Endothelial cell of umbilical vein (primary cell): ENCODE results near the gene CEP95. TPM values are rescaled to one million over a fixed set of nuclear protein-coding genes. Genes with fewer than 3 reads are reported as not detected.

ENCODE experiments used
- BruUV-seq: library from RNA; stranded (reverse); fragments of 400-500 nt; replicated peaks from 2 replicates; lab custom pipeline; 2021; lab: Mats Ljungman, UMichigan
- CTCF ChIA-PET: fragments of 300-600, 350-600 bp; sonication (Branson Sonifier 250); formaldehyde crosslinking; loops from one replicate; lab custom pipeline; 2021; ENCODE audit warnings: antibody characterized with exemption, inconsistent platforms; lab: Charles Lee
- POLR2A ChIA-PET: fragments of 300-600, 350-600 bp; sonication (Branson Sonifier 250); formaldehyde crosslinking; loops from one replicate; lab custom pipeline; 2021; ENCODE audit warnings: antibody characterized with exemption, inconsistent platforms; lab: Charles Lee
- DNase-seq: peaks from one replicate; pipeline ENCODE4 v3.0.0-alpha.2; 2011; ENCODE audit warnings: low read depth, low spot score
- FAIRE-seq: peaks from 2 replicates; lab custom pipeline; 2011; peaks lifted over from hg19 to GRCh38; lab: Jason Lieb, UNC
- H2AFZ ChIP-seq: 2 replicates; pipeline ENCODE4 v1.6.0; 2012; ENCODE audit warnings: low read depth, low read length, control low read depth, inconsistent platforms
- H3K27ac ChIP-seq: 2 replicates; pipeline ENCODE4 v1.5.1; 2011; ENCODE audit warnings: low read depth, mild to moderate bottlenecking, control low read depth, low read length, moderate library complexity; ENCODE audit not compliant: insufficient read depth
- H3K27me3 ChIP-seq, 2 experiments: 2 replicates each; pipeline versions ENCODE4 v1.6.0 to v1.6.1; 2011; ENCODE audit warnings: low read length in 2 of 2, mixed read lengths in 1 of 2; ENCODE audit not compliant: control insufficient read depth in 2 of 2, insufficient read depth in 2 of 2
- H3K36me3 ChIP-seq, 2 experiments: 2 replicates in 1 of 2; 3 replicates in 1 of 2; pipeline ENCODE4 v1.5.1; 2011; ENCODE audit warnings: low read length in 2 of 2, mild to moderate bottlenecking in 1 of 2, moderate library complexity in 1 of 2; ENCODE audit not compliant: control insufficient read depth in 2 of 2, insufficient read depth in 2 of 2; ENCODE audit errors: extremely low read depth in 1 of 2
- H3K4me1 ChIP-seq: 3 replicates; pipeline ENCODE4 v1.5.1; 2011; ENCODE audit warnings: mild to moderate bottlenecking, low read length; ENCODE audit not compliant: control insufficient read depth, insufficient read depth; ENCODE audit errors: extremely low read depth
- H3K4me2 ChIP-seq: 2 replicates; pipeline ENCODE4 v1.6.1; 2011; ENCODE audit warnings: low read length, control low read depth, mixed read lengths; ENCODE audit not compliant: insufficient read depth
- H3K4me3 ChIP-seq, 3 experiments: fragments of 200-600 bp in 1 of 3; sonication (generic), shearing (Covaris generic) in 1 of 3; replicated peaks in 1 of 3; 2 replicates each; pipeline ENCODE4 v1.5.1; 2011 to 2016; ENCODE audit warnings: control low read depth in 3 of 3, low read length in 3 of 3, mild to moderate bottlenecking in 2 of 3, inconsistent platforms in 1 of 3, low read depth in 1 of 3, moderate library complexity in 1 of 3; ENCODE audit not compliant: insufficient read depth in 1 of 3
- H3K79me2 ChIP-seq: 2 replicates; pipeline ENCODE4 v1.6.0; 2012; ENCODE audit warnings: low read length, inconsistent platforms; ENCODE audit not compliant: control insufficient read depth, insufficient read depth
- H3K9ac ChIP-seq: replicated peaks from 2 replicates; pipeline ENCODE3; 2011; ENCODE audit warnings: low read length, control low read depth; ENCODE audit not compliant: insufficient read depth; ENCODE audit errors: extremely low read depth
- H3K9me1 ChIP-seq: replicated peaks from 3 replicates; pipeline ENCODE4 v1.6.0; 2011; ENCODE audit warnings: mild to moderate bottlenecking, low read length; ENCODE audit not compliant: control insufficient read depth, insufficient read depth; ENCODE audit errors: extremely low read depth
- H3K9me3 ChIP-seq: replicated peaks from 2 replicates; pipeline ENCODE4 v1.5.1; 2012; ENCODE audit warnings: low read length, inconsistent platforms; ENCODE audit not compliant: control insufficient read depth, insufficient read depth
- H4K20me1 ChIP-seq: replicated peaks from 2 replicates; pipeline ENCODE3; 2011; ENCODE audit warnings: mild to moderate bottlenecking, low read length; ENCODE audit not compliant: control insufficient read depth, insufficient read depth; ENCODE audit errors: extremely low read depth
- EZH2 ChIP-seq: IDR thresholded peaks from 2 replicates; pipeline ENCODE4 v1.6.1; 2012; ENCODE audit warnings: borderline replicate concordance, low read depth, mild to moderate bottlenecking, moderate library complexity, low read length, inconsistent platforms; ENCODE audit not compliant: severe bottlenecking
- FOS ChIP-seq: IDR thresholded peaks from 2 replicates; pipeline ENCODE4 v1.6.1; 2011; ENCODE audit warnings: mild to moderate bottlenecking, low read length, moderate library complexity, borderline replicate concordance; ENCODE audit not compliant: insufficient read depth
- GATA2 ChIP-seq: IDR thresholded peaks from 2 replicates; pipeline ENCODE4 v1.7.0; 2011; ENCODE audit warnings: low read depth, mild to moderate bottlenecking, moderate library complexity, mixed read lengths, low read length; ENCODE audit not compliant: insufficient read length, insufficient read depth
- POLR2A ChIP-seq: IDR thresholded peaks from 2 replicates; pipeline ENCODE4 v1.6.1; 2012; ENCODE audit warnings: low read depth, mild to moderate bottlenecking, control low read depth, low read length
- dilution Hi-C: fragments of 300-500 bp; cut with MboI; formaldehyde crosslinking; loops from one replicate; pipeline ENCODE4 v1.15.0; 2019; ENCODE audit warnings: low sequenced_read_pairs; ENCODE audit not compliant: extremely low pct_ligation_motif_present
- intact Hi-C: fragments of 100-400 bp; cut with micrococcal nuclease; formaldehyde crosslinking; loops from one replicate; pipeline ENCODE4 v1.10.0; 2022
- polyA plus RNA-seq, 4 experiments: library from polyadenylated mRNA; depleted of rRNA in 3 of 4; stranded (reverse) in 3 of 4; unstranded in 1 of 4; fragments of >200 nt; gene quantifications; 2 replicates each; pipeline versions ENCODE4 v1.2.1 to v1.2.3, GENCODE V29; 2011 to 2012; ENCODE audit warnings: missing spikeins in 1 of 4
- total RNA-seq: library from RNA; stranded (reverse); gene quantifications from 2 replicates; pipeline ENCODE4 v1.2.3, GENCODE V29; 2021
- TF ChIP-seq, protein P1 (sequence below): IDR thresholded peaks from 2 replicates; pipeline ENCODE4 v1.6.1; 2011; ENCODE audit not compliant: insufficient read depth, insufficient read length
- TF ChIP-seq, protein P2 (sequence below), 2 donors: IDR thresholded peaks; 1 replicate in 1 of 2; 2 replicates in 1 of 2; pipeline ENCODE4 v1.5.1; 2011; ENCODE audit warnings: low read length in 2 of 2, mild to moderate bottlenecking in 2 of 2, moderate library complexity in 2 of 2, control low read depth in 1 of 2, inconsistent platforms in 1 of 2, low read depth in 1 of 2; ENCODE audit not compliant: insufficient read depth in 1 of 2; ENCODE audit errors: extremely low read depth in 1 of 2

CEP95 gene
- total and polyA plus RNA-seq, 2 donors (not counting 3 experiments of a cell fraction or from before 2014, with no cell fraction given), result 14.1 to 35.5 TPM

DNA sequence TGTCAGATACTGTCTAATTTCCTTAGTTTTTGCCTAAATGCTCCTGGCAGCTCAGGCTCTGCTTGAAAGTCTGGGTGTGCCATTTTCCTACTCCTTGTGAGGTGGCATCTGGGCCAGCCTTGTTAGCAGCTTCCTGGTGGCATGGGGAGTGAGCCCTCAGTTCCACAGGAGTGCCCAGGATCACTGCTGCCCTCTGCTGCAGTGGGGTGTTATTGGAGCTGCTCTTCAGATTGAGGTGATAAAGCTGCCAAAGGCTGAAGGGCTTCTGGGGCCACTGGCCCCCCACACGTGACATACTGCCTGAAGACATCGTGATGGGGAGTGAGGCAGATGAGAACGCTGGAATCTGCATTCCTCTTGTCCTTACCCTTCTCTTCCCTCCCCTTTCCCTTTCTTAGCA lies 27.4 kb downstream of the CEP95 start:
- peak; percentile 47 for FAIRE-seq

More for the DNA sequence above, 27.4 kb downstream of the CEP95 start:
- Histone ChIP-seq H3K27me3 (no peaks in the 10 kb centered on the region), H2AFZ (no peak overlapping the region), H3K27ac (no peak overlapping the region), H3K9ac (no peak overlapping the region), H3K4me3 (no peak overlapping the region), H3K4me1 (no peaks in the 10 kb centered on the region), H3K79me2 (no peaks in the 10 kb centered on the region), H3K9me1 (no peaks in the 10 kb centered on the region), H3K9me3 (no peaks in the 10 kb centered on the region), H4K20me1 (no peaks in the 10 kb centered on the region), H3K4me2 (no peak overlapping the region), H3K36me3 (peaks cover 34 to 37% of the 10 kb centered on the region in 2 experiments)
- TF ChIP-seq POLR2A (peak; percentile 47), FOS (no peak), EZH2 (no peak), GATA2 (peak; percentile 58)
- TF ChIP-seq, protein P1, sequence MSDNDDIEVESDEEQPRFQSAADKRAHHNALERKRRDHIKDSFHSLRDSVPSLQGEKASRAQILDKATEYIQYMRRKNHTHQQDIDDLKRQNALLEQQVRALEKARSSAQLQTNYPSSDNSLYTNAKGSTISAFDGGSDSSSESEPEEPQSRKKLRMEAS, result no peak
- TF ChIP-seq, protein P2, sequence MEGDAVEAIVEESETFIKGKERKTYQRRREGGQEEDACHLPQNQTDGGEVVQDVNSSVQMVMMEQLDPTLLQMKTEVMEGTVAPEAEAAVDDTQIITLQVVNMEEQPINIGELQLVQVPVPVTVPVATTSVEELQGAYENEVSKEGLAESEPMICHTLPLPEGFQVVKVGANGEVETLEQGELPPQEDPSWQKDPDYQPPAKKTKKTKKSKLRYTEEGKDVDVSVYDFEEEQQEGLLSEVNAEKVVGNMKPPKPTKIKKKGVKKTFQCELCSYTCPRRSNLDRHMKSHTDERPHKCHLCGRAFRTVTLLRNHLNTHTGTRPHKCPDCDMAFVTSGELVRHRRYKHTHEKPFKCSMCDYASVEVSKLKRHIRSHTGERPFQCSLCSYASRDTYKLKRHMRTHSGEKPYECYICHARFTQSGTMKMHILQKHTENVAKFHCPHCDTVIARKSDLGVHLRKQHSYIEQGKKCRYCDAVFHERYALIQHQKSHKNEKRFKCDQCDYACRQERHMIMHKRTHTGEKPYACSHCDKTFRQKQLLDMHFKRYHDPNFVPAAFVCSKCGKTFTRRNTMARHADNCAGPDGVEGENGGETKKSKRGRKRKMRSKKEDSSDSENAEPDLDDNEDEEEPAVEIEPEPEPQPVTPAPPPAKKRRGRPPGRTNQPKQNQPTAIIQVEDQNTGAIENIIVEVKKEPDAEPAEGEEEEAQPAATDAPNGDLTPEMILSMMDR (IDR thresholded peaks at IDR 0.05; ENCODE audit: extremely low read depth in 1 of 2, insufficient read depth in 1 of 2, low read depth in 1 of 2, low read length in 2 of 2), result peak in 1 of 2 donors; percentile 23
- dilution Hi-C loops (no loop called here), intact Hi-C loops (no loop called here)
- ChIA-PET POLR2A (interaction anchor here (0.6 kb wide), 2 partner anchors 12 to 76 kb away, joined by 3 to 4 read pairs; no protein-coding TSS in a partner anchor), CTCF (interaction anchor here (0.9 to 1.9 kb wide), 5 partner anchors 20 to 201 kb away, joined by 3 to 12 read pairs (median 3); no protein-coding TSS in a partner anchor)
- DNase-seq, result peak; percentile 44
- no TSS peak for BruUV-seq
